Trophoblast cell (in vitro differentiated cells and primary cell): ENCODE results near the gene CALN1.

Experiments
- DNase-seq, 2 donors: peaks; one replicate each; pipeline ENCODE4 v3.0.0-alpha.2; 2016
- H2AFZ ChIP-seq: 2 replicates; pipeline ENCODE4 v1.6.1; 2013; ENCODE audit warnings: low read length, moderate library complexity, mild to moderate bottlenecking; ENCODE audit not compliant: insufficient read depth, poor library complexity
- H2AK5ac ChIP-seq: 2 replicates; pipeline ENCODE4 v1.6.1; 2013; ENCODE audit warnings: mild to moderate bottlenecking, low read length
- H2BK120ac ChIP-seq: 2 replicates; pipeline ENCODE4 v1.6.1; 2013; ENCODE audit warnings: low read length, mild to moderate bottlenecking, moderate library complexity; ENCODE audit not compliant: insufficient read depth, poor library complexity
- H2BK12ac ChIP-seq: 2 replicates; pipeline ENCODE4 v1.6.1; 2013; ENCODE audit warnings: mild to moderate bottlenecking, low read length, moderate library complexity
- H2BK5ac ChIP-seq: 2 replicates; pipeline ENCODE4 v1.6.1; 2013; ENCODE audit warnings: low read length, low read depth, moderate library complexity, mild to moderate bottlenecking; ENCODE audit not compliant: poor library complexity
- H3K14ac ChIP-seq: 2 replicates; pipeline ENCODE4 v1.6.1; 2013; ENCODE audit warnings: mild to moderate bottlenecking, low read length
- H3K18ac ChIP-seq: 2 replicates; pipeline ENCODE4 v1.6.1; 2013; ENCODE audit warnings: mild to moderate bottlenecking, low read length
- H3K23ac ChIP-seq: 2 replicates; pipeline ENCODE4 v1.6.1; 2013; ENCODE audit warnings: low read length
- H3K27ac ChIP-seq: 2 replicates; pipeline ENCODE4 v1.5.1; 2013; ENCODE audit warnings: low read depth, mild to moderate bottlenecking, inconsistent platforms, low read length, moderate library complexity
- H3K27me3 ChIP-seq: 2 replicates; pipeline ENCODE4 v1.6.1; 2013; ENCODE audit warnings: inconsistent platforms, mild to moderate bottlenecking, low read length, moderate library complexity; ENCODE audit not compliant: insufficient read depth
- H3K36me3 ChIP-seq, 2 experiments: 1 replicate in 1 of 2; 2 replicates in 1 of 2; pipeline ENCODE4 v1.6.1; 2013; ENCODE audit warnings: low read length in 2 of 2, mild to moderate bottlenecking in 2 of 2, moderate library complexity in 1 of 2; ENCODE audit not compliant: insufficient read depth in 2 of 2, control insufficient read depth in 1 of 2
- H3K4ac ChIP-seq: 2 replicates; pipeline ENCODE4 v1.6.1; 2013; ENCODE audit warnings: low read depth, mild to moderate bottlenecking, low read length, moderate library complexity
- H3K4me1 ChIP-seq, 2 experiments: 1 replicate in 1 of 2; 2 replicates in 1 of 2; pipeline ENCODE4 v1.6.1; 2013; ENCODE audit warnings: low read length in 2 of 2, mild to moderate bottlenecking in 2 of 2, moderate library complexity in 1 of 2; ENCODE audit not compliant: insufficient read depth in 2 of 2, control insufficient read depth in 1 of 2
- H3K4me2 ChIP-seq: 2 replicates; pipeline ENCODE4 v1.6.1; 2013; ENCODE audit warnings: inconsistent platforms, mild to moderate bottlenecking, low read length, moderate library complexity
- H3K4me3 ChIP-seq: 2 replicates; pipeline ENCODE4 v1.5.1; 2013; ENCODE audit warnings: mild to moderate bottlenecking, low read depth, low read length, inconsistent platforms
- H3K79me1 ChIP-seq: one replicate; pipeline ENCODE4 v1.6.1; 2013; ENCODE audit warnings: low read length
- H3K79me2 ChIP-seq: 2 replicates; pipeline ENCODE4 v1.6.1; 2013; ENCODE audit warnings: low read length, mild to moderate bottlenecking; ENCODE audit not compliant: control insufficient read depth, insufficient read depth, poor library complexity
- H3K9ac ChIP-seq: 2 replicates; pipeline ENCODE4 v1.6.1; 2013; ENCODE audit warnings: mild to moderate bottlenecking, low read length
- H3K9me3 ChIP-seq: 2 replicates; pipeline ENCODE4 v1.6.1; 2013; ENCODE audit warnings: low read depth, mild to moderate bottlenecking, control low read depth, inconsistent platforms, low read length; ENCODE audit not compliant: insufficient read depth
- H4K12ac ChIP-seq: 2 replicates; pipeline ENCODE4 v1.6.1; 2013; ENCODE audit warnings: low read depth, mild to moderate bottlenecking, low read length, moderate library complexity
- H4K8ac ChIP-seq: 2 replicates; pipeline ENCODE4 v1.6.1; 2013; ENCODE audit warnings: low read depth, mild to moderate bottlenecking, low read length, moderate library complexity
- H4K91ac ChIP-seq: one replicate; pipeline ENCODE4 v1.6.1; 2013; ENCODE audit warnings: low read depth, mild to moderate bottlenecking, low read length, moderate library complexity
- WGBS: extraction: QIAGEN DNeasy Blood & Tissue Kit; methylation state at CpG from one replicate; pipeline ENCODE4 v1.1.7; 2013; ENCODE audit warnings: missing lambda C conversion rate; ENCODE audit not compliant: insufficient read length, insufficient coverage; ENCODE audit errors: extremely low coverage; 5-methylcytosine and 5-hydroxymethylcytosine counted together

The CALN1 gene

GRCh38 chr7:71817916-71818315, 594.2 kb downstream of the CALN1 start:
- Histone ChIP-seq H3K4ac (no peak overlapping the region), H3K79me2 (no peaks in the 10 kb centered on the region), H3K79me1 (no peaks in the 10 kb centered on the region), H4K91ac (no peak overlapping the region), H3K27me3 (no peaks in the 10 kb centered on the region), H3K27ac (no peak overlapping the region), H4K12ac (no peak overlapping the region), H3K23ac (no peak overlapping the region), H3K36me3 (no peaks in the 10 kb centered on the region), H2BK12ac (no peak overlapping the region), H3K18ac (no peak overlapping the region), H3K4me2 (no peak overlapping the region), H3K9me3 (no peaks in the 10 kb centered on the region), H2BK120ac (no peak overlapping the region), H2AFZ (no peak overlapping the region), H3K4me1 (no peaks in the 10 kb centered on the region), H3K9ac (no peak overlapping the region), H3K4me3 (no peak overlapping the region), H3K14ac (no peak overlapping the region), H4K8ac (no peak overlapping the region), H2BK5ac (no peak overlapping the region), H2AK5ac (no peak overlapping the region)
- no peak for DNase-seq
- WGBS, result no CpG with 5 or more reads among the region's 1 CpG

- Histone ChIP-seq H4K12ac (no peak overlapping the region), H3K9me3 (peaks cover 7% of the 10 kb centered on the region), H2BK12ac (no peak overlapping the region), H3K79me1 (no peaks in the 10 kb centered on the region), H2BK5ac (no peak overlapping the region), H3K4me3 (no peak overlapping the region), H4K8ac (no peak overlapping the region), H3K18ac (no peak overlapping the region), H2AFZ (no peak overlapping the region), H4K91ac (no peak overlapping the region), H3K9ac (no peak overlapping the region), H3K4me1 (no peaks in the 10 kb centered on the region), H3K27ac (no peak overlapping the region), H3K4me2 (no peak overlapping the region), H3K23ac (no peak overlapping the region), H3K36me3 (no peaks in the 10 kb centered on the region), H3K14ac (no peak overlapping the region), H3K4ac (no peak overlapping the region), H3K27me3 (no peaks in the 10 kb centered on the region), H2AK5ac (no peak overlapping the region), H2BK120ac (no peak overlapping the region), H3K79me2 (no peaks in the 10 kb centered on the region)
- WGBS, result no CpG with 5 or more reads among the region's 1 CpG
- no peak for DNase-seq
Observed at GRCh38 chr7:71808115-71808514, 604.0 kb downstream of the CALN1 start.

GRCh38 chr7:71804256-71804655, 607.9 kb downstream of the CALN1 start:
- Histone ChIP-seq H3K23ac (no peak overlapping the region), H3K79me1 (no peaks in the 10 kb centered on the region), H4K8ac (no peak overlapping the region), H3K18ac (no peak overlapping the region), H3K4ac (no peak overlapping the region), H3K9me3 (peaks cover 7% of the 10 kb centered on the region), H3K4me3 (no peak overlapping the region), H3K14ac (no peak overlapping the region), H2AK5ac (no peak overlapping the region), H3K4me1 (no peaks in the 10 kb centered on the region), H4K12ac (no peak overlapping the region), H3K9ac (no peak overlapping the region), H2BK12ac (no peak overlapping the region), H3K36me3 (no peaks in the 10 kb centered on the region), H3K27me3 (no peaks in the 10 kb centered on the region), H3K4me2 (no peak overlapping the region), H3K79me2 (no peaks in the 10 kb centered on the region), H2AFZ (no peak overlapping the region), H3K27ac (no peak overlapping the region), H4K91ac (no peak overlapping the region), H2BK120ac (no peak overlapping the region), H2BK5ac (no peak overlapping the region)
- WGBS, result no CpG with 5 or more reads among the region's 3 CpGs
- no peak for DNase-seq

GRCh38 chr7:71801976-71802375, 610.2 kb downstream of the CALN1 start:
- Histone ChIP-seq H3K18ac (no peak overlapping the region), H2AK5ac (no peak overlapping the region), H4K91ac (no peak overlapping the region), H3K4me1 (no peaks in the 10 kb centered on the region), H4K8ac (no peak overlapping the region), H3K9ac (no peak overlapping the region), H2AFZ (no peak overlapping the region), H2BK120ac (no peak overlapping the region), H3K9me3 (peaks cover 7% of the 10 kb centered on the region), H3K79me1 (no peaks in the 10 kb centered on the region), H3K4me2 (no peak overlapping the region), H4K12ac (no peak overlapping the region), H3K4me3 (no peak overlapping the region), H3K23ac (no peak overlapping the region), H3K79me2 (no peaks in the 10 kb centered on the region), H3K27ac (no peak overlapping the region), H3K4ac (no peak overlapping the region), H2BK12ac (no peak overlapping the region), H2BK5ac (no peak overlapping the region), H3K36me3 (no peaks in the 10 kb centered on the region), H3K14ac (no peak overlapping the region), H3K27me3 (no peaks in the 10 kb centered on the region)
- no CpG with 5 or more reads among the region's 4 CpGs for WGBS
- DNase-seq, result no peak
